RPMI7951 (cell line): ENCODE results near the gene EFNA5. TPM values are rescaled to one million over a fixed set of nuclear protein-coding genes. Genes with fewer than 3 reads are reported as not detected.

Source experiments
- DNase-seq: peaks from one replicate; pipeline ENCODE4 v3.0.0-alpha.2; 2012; ENCODE audit warnings: low read depth
- total RNA-seq: library from RNA; depleted of rRNA; stranded (reverse); fragments of >200 nt; shearing (Covaris generic); gene quantifications from 2 replicates; pipeline ENCODE4 v1.2.3, GENCODE V29; 2014

EFNA5 gene
- total RNA-seq, 1 experiment from 2014 or later = 0.96 TPM

DNA sequence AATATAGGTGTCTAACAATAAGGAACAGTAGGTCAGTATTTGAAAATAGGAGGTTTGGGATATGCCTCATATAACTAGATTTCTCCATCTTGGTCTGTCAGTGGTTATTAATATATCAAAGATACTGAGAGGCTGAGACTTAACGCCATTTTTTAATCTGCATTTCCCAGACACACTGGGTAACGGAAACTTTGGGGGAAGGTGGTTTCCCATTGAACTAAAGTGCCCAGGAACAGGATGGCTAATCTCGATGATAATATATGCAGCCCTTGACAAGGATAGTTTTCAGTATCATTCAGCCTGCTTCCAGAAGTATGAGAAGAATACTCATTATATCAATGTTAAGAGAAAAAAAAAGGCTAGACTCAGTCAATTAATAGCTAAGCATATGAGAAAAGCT is 30.7 kb downstream of the EFNA5 start:
- DNase-seq = no peak

DNA sequence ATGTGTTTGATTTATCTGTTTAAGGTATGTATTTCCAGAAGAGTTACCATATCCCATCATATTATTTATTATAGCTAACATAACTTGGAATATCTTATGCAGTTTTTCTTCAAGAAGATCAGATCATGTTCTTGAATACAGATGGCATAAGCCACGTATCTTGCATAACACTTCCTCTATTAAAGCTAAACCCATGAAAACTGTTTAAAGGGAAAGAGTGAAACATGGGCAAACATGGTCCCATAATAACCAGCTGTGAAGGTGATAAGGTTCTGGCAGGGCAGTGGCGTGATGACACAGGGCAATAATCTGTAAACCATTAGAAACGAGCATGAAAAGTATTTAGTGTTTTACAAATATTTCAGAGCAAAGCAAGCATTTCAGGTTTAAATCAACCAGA is 34.2 kb downstream of the EFNA5 start:
- DNase-seq = no peak

DNA sequence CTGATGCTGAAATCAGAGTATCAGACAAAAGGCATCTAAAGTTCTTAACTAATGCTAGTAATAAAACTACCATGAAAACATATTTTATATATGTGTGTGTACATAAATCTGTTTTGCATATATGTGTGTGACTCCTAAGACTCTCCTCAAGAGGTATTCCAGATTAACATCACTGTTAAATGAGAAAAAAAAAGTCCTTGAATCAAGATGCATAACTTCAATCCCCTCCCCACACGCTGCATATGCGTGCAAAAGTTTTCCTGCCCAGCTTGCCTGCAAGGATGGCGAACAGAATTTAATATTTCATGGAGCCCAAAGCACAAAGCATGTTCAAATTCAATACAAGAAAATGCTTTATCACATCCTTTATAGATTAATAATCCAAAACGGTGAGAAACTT is 34.7 kb downstream of the EFNA5 start:
- no peak for DNase-seq

DNA sequence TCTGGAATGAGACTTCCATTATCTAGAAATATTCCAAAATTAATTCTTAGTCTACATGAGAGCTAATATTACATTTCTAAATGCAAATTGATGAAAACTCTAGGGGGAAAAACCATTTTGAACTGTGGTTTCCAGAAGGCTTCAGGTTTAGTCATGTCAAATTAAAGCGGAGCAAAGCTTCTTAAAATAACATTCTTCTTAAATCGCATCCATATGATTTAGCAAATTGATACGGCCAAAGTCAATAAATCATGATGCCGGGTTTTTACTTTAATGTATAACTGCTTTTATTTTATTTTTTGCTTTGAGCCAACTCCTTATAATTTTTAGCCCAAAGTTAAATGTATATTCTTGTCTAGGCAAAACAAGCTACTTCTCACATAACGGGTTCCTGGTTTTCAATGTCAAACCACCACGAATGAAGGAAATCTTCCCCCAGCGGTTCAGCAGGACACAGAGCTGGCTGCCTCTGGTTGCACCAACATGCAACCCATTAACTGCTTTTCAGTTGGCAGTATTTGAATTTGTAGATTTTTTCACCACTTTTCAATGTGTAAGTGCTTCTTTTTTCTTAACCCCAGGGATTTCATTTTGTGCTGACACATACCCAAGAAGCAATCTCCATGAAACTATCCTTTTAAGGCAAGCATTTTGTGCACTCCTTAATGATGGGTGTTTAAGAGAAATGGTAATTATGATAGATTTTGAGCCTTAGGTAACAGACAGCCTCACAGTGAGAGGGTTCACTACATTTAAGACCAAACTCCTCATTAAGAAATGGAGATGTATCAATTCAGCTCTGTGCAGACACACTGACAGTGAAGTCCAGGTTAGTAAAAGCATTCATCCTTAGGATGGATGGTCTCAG is 35.5 kb downstream of the EFNA5 start:
- DNase-seq = no peak

DNA sequence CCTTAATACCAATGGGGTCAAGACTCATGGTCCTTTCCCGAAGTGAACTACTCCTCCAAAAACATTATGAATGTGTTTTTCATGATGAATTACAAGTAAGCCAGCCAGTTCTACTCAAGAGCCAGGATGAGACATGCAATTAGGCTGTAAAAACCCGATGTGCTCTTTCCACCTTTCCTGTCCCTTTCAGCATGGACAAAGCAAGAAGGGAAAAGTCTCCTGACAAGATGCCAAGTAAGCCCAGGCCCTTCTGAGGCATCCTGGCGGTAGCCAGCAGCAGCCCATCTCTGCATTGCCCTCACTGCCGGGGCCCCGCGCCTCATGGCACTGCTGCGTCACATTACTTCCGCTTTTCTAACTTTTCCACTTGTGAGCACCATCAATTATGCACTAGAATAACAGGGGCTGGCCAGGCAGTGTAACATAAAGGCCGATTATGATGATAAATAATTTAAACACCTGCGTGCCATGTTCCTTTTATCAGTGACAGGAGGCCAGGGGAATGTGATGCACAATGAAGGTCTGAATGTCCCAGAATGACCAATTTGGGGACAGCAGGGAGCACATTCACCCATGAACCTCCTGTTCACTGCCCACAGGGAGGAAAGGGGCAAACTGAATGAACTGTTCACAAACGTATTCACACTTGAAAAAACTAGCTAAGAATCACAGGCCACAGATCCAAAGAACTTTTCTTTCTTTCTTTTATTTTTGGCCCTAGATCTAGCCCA is 37.4 kb downstream of the EFNA5 start:
- no peak for DNase-seq

DNA sequence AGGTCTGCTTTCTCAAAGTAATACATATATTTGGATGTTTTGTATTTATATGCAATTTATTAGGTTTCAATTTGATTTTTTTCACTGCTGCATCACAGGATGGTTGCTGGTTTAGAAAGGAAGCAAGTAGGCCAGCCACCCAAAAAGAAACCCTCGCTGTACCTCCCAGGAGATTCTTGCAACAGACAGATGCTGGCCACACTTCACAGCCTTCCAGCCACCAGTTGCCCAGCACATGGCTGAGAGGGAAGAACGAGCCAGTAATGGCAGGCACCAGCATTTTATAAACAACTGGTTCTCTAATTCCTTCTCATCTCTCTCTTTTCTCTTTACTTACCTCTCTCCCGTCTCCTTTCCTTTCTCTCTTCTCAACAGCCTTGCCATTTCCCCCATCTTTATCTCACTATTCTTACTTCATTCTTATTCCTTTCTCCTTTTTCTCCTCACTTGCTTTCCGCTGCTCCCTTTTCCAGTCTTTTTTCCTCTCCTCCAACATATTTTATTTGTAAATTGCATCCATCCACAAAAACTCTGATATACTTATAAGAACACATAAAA is 38.9 kb downstream of the EFNA5 start:
- DNase-seq = no peak

DNA sequence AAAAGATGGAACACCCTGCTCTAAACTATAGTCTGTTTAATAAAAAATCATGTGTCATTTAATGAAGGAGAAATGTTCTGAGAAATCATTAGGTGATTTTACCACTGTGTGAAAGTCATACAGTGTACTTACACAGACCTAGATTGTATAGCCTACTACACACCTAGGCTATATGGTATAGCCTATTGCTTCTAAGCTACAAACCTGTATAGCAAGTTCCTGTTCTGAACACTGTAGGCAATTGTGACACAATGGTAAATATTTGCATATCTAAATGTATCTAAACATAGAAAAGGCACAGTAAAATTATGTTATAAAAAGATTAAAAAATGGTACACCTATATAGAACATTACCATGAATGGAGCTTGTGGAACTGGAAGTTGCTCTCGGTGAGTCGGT is 40.6 kb downstream of the EFNA5 start:
- no peak for DNase-seq

DNA sequence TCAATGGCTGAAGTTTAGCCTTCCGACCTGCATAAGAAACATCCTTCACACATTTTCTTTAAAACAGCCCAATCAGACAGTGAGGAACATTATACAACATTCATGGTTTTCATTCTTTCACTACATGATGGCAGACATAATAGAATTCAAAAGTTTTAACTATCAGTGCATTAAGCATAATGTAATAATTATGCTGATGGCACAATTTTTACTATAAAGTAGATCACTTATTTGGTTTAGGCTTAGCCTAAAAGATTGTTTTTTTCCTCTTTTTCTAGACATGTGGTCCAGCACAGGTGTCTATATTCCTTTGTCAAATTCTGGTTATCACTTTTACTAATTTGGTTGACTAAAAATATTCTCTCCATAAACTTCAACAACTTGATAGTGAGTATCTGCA is 46.5 kb downstream of the EFNA5 start:
- no peak for DNase-seq

DNA sequence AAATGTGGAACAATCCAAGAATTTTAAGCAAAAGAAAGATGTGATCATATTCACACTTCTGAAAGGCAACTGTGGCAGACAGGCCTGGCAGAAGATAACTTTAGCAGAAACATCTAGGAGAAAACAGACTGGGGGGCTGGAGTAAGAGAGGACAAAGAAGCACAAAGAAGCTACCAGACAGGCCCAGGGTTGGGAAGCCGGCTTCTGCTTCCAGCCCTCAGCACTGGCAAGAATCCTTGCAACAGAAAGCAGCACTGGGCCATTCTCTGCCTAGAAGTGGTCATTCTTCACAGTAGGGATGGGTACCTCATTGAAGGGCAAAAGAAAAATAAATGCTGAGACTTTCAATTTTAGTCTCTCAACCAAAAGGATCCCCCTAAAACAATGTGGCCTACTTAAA is 49.6 kb downstream of the EFNA5 start:
- DNase-seq = no peak

DNA sequence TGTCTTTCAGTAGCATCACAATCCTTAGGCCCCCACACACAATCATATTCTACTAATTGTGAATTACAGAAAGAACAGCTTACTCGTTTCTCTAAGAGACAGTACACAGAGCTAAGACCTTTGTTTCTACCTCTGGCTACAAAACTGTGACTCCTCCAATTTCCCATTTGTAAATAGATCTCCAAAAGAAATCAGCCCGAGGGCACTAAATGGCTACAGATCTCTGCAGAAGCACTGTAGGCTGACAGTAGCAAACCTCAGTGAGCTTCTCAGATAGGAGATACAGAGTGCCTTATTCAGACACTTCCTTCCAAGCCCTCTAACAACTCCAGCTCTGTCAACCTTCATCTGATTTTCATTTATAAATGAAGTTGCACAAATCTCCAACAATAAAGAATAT is 51.0 kb downstream of the EFNA5 start:
- DNase-seq = peak; percentile 24

DNA sequence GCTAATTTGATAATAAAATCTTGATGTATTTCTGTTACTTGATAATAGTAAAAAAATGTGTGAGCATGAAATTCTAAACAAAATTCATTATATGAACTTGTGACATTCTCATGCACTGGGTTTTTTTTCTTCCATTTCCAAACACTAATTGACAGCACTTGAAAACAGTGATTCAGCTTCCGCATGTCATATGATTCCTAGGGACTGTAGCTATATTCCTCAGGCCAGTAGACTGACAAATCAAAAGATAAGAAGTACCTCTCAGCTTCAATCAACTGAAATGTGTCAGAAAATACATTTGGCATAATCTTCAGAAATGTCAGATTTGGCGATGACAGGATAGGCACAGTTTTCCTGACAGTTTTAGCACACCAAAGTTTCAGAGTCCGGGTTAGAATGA is 52.5 kb downstream of the EFNA5 start:
- DNase-seq = peak; percentile 16

DNA sequence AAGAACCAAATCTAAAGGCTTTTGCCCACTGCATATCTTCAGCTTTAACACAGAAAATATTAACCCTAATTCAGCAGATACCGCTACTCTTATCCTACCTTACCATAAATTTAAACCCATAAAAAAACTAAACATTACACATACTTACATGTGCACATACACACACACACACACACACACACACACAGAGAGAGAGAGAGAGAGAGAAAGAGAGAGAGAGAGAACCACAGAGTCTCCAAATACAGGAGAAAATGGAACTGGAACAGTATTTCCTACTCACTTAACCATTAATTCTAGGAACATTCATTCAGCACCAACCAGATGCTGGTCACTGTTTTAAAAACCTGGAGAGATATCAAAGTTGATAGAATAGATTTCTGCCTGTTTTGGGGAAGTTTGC is 53.7 kb downstream of the EFNA5 start:
- no peak for DNase-seq

DNA sequence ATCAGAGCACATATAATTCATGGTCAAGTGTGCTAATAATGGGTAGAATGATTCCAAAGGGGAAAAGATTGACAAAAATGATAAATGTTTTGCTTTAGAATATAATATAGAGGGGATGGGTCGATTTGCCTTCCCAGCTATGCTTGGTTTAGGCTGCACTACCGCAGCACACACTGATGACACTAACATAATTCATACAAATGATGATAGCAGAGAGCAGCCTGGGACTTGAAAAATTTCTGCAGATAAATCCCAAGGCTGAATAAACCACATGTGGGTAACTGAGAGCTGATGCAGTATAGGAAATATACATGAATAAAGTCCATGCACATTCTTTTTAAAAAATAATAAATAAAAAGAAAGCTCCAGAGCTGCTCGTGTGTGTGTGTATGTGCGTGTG is 54.5 kb downstream of the EFNA5 start:
- no peak for DNase-seq

DNA sequence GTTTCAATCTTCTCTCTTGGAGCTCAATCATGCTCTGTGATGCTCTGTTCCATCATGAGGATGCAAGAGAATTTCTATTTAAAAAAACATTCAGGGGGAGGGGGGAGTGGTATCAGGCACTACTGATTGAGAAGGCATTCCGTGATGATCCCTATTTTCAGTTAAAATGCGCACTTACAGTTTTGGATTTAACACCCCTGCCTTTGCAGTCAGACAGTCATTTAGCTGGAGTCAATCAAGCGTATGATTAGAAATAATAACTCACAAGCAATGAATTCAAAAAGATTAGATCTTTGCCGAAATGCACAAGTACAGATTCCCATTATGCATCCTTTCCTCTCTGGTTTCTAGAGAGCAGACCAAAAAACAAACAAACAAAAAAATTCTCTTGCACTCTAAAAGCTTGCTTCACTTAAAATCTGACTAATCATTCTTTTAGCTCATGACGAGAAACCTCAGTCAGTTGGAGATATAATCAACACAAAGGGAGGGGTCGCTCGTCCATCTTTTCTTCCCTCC is 55.4 kb downstream of the EFNA5 start:
- DNase-seq = peak; percentile 2

DNA sequence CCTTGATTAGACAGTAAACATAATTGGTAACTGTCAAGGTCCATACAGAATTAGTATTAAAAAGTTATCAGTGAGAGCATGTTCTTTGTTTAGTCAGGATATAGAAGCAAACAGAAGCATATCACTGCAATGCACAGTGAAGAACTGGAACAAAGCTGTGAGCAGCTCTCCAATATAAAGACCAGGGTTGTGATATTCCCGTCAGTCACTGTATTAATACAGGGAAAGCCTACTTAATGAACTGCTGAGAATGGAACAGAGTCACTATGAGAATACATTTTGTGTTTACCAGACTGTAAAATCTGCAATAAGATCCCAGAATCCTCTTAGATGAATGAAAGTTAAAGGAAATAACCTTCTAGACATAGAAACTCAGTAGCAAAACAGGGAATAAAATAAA is 58.2 kb downstream of the EFNA5 start:
- DNase-seq = no peak

DNA sequence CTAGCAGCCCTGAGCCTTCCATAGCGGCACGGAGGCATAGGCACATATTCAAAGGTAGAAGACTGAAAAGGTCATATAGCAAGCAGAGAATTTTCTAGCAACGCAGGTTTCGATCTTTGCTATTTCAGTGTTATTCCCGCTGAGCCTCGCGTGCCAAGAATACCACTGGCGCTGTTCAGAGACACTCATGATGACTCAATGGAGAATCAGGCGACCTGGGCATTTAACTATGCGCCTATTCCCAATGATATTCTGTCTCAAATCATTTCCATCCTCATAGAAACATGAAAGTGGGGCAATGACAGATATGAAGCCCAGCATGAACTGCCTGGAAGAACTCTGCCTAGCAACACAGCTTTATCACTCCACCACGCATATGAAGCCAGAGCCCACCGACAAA is 59.9 kb downstream of the EFNA5 start:
- DNase-seq = no peak

DNA sequence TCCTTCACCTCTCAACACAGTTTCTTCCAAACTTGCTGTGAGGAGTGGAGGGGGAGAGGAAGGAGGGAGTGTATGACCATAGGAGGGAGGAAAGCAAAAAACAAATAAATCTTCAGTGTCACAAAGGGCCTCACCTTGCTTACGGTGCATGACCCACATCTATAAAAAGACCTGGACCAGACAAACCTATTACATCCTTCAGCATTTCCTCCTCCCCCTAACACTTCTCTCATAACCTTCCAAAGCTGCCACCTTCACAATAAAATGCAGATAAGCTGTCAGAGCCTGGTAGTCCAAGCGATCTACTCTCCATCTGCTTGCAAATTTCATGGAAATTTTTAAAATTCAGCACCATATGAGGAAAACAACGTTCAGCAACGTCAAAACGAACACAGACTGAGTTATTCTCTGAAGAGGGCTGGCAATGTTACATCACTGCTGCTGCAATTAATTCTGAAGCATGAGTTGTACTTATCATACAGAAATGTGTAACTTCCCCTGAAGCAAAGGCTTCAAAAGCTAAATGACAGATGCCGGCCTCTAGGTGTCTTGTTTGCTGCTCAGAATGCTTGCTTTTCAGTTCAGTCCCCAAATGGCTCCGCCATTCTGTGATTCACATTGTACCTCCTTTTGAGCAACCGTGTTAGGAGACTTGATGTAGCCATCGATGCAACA is 62.9 kb downstream of the EFNA5 start:
- no peak for DNase-seq

DNA sequence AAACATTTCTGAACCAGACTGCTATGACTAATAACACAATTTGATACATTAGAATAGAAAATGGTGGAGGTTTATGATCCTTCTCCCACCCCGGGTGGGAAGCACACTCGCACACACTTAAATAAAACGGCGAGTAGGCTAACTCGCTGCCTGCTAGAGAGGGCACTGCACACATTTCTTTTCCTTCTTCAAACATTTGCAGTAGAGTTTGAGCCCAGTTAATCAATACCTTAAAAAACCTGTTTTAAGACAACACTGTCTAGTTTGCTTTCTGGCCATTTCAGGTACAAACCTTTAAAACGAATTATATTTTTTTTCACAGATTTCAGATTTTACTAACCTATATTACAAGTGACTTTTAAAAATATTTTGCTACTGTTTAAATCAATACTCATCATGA is 63.5 kb downstream of the EFNA5 start:
- DNase-seq = no peak

DNA sequence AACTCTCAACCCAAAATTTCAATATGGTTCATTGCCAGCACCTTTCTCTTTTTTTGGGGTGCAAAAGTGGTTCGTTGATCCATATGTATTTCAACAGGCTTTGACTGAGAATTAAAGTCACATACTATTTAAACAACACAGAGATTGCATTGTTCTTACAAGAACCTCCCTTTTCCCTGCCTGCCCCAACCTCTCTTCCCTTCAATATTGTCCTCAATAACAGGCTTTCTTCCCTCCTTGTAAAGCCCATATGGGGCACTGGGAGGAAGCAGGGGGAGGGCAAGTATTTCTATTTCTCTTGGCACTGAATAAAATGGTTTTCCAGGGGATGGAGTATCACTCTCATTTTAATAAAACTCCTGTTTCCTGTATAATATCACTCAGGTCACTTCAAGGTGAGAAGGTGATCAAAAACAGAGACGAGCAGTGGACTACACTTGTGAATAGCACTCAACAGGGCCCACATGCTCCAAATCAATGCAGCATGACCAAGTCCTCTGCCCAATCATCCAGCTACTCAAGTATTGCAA is 65.1 kb downstream of the EFNA5 start:
- no peak for DNase-seq

DNA sequence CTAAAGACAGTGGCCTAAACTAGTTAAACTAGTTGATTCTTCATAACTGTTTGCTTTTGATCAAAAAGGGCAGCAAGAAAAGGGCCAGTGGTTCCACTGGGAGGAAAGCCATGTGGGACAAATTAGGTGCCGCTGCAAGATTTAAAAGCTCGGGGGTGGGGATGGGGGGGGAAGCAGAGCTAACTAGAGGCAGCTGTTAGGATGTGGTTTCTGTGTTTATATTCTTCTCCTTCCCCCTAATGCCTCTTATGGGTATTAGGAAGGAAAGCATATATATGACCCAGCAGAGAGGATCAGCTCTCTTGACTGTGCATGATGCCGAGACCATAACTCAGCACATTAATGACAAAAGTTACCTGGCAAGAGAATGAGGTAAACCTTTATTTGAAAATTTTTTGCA is 65.7 kb downstream of the EFNA5 start:
- peak; percentile 53 for DNase-seq

DNA sequence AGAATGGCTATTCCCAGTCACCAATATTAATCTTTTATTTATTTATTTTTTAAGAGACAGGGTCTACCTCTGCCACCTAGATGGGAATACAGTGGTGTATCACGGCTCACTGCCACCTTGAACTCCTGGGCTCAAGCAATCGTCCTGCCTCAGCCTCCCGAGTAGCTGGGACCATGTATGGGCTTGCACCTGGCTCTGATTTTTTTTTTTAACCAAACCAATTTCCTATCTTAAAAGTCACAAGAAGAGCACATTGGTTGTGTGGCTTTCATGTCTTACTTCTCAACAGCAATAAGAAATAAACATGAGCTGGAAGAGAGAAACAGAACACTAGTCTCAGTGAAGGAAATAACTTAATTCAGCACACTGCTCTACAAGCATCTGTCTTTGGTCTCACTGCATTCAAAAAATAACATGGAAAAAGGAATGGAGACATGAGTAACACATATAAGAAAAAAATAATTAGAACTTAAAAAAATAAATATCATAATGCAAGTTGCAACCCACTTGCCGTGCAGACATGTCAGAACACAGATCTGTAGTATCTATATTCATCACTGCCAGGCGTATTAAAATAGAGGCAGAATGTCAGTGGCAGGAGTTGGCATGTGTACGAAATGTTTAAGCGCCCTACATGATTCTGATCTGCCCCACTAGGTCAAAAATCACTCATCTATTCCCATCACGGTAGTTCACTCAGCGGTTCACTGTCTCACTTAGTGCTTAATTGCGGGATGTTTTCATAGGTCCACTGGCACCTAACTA is 66.4 kb downstream of the EFNA5 start:
- DNase-seq = no peak
